ENCODE data around the gene MYO3B.

- no peak for TF ChIP-seq CTCF (IDR thresholded peaks at IDR 0.05)
- TF ChIP-seq POLR2A (IDR thresholded peaks at IDR 0.05), result no peak
Observed at GRCh38 chr2:170335351-170335750, 157.4 kb downstream of the MYO3B start.

All from uterus (tissue), 2 donors.